ENCODE results near the gene AMD1.

AMD1 gene

GRCh38 chr6:110880651-110881050 is 6.1 kb downstream of the AMD1 start:
- peaks cover 30% of the 10 kb centered on the region; the same call in 1 of the 2 replicates for H3K4me1 ChIP-seq (ENCODE audit: insufficient read depth, low read length)
- H3K4me3 ChIP-seq (ENCODE audit: low read length) = peak overlapping the region; percentile 18; the same call in 1 of the 2 replicates
- no peaks in the 10 kb centered on the region for H3K36me3 ChIP-seq (ENCODE audit: insufficient read depth, low read depth, low read length)
- no peak overlapping the region for H3K9ac ChIP-seq (ENCODE audit: low read depth, low read length)
- H3K9me3 ChIP-seq (ENCODE audit: insufficient read depth, low read depth, low read length) = no peaks in the 10 kb centered on the region
- no peaks in the 10 kb centered on the region for H3K27me3 ChIP-seq (ENCODE audit: insufficient read depth, low read length)
- no peak overlapping the region for H3K27ac ChIP-seq (ENCODE audit: low read length)

GRCh38 chr6:110881546-110882273 is 7.1 kb downstream of the AMD1 start:
- Histone ChIP-seq H3K9ac (ENCODE audit: low read depth, low read length) (no peak overlapping the region), H3K4me3 (ENCODE audit: low read length) (no peak overlapping the region), H3K36me3 (ENCODE audit: insufficient read depth, low read depth, low read length) (no peaks in the 10 kb centered on the region), H3K27ac (ENCODE audit: low read length) (no peak overlapping the region), H3K27me3 (ENCODE audit: insufficient read depth, low read length) (no peaks in the 10 kb centered on the region), H3K4me1 (ENCODE audit: insufficient read depth, low read length) (peaks cover 31% of the 10 kb centered on the region; the same call in 1 of the 2 replicates), H3K9me3 (ENCODE audit: insufficient read depth, low read depth, low read length) (no peaks in the 10 kb centered on the region)

GRCh38 chr6:110882274-110882619 is 7.7 kb downstream of the AMD1 start:
- Histone ChIP-seq H3K4me3 (ENCODE audit: low read length) (no peak overlapping the region), H3K27me3 (ENCODE audit: insufficient read depth, low read length) (no peaks in the 10 kb centered on the region), H3K4me1 (ENCODE audit: insufficient read depth, low read length) (peaks cover 31% of the 10 kb centered on the region; the same call in 1 of the 2 replicates), H3K36me3 (ENCODE audit: insufficient read depth, low read depth, low read length) (no peaks in the 10 kb centered on the region), H3K9ac (ENCODE audit: low read depth, low read length) (no peak overlapping the region), H3K9me3 (ENCODE audit: insufficient read depth, low read depth, low read length) (no peaks in the 10 kb centered on the region), H3K27ac (ENCODE audit: low read length) (no peak overlapping the region)

- no peaks in the 10 kb centered on the region for H3K9me3 ChIP-seq (ENCODE audit: insufficient read depth, low read depth, low read length)
- H3K4me3 ChIP-seq (ENCODE audit: low read length) = no peak overlapping the region
- H3K27ac ChIP-seq (ENCODE audit: low read length) = no peak overlapping the region
- H3K27me3 ChIP-seq (ENCODE audit: insufficient read depth, low read length) = no peaks in the 10 kb centered on the region
- H3K9ac ChIP-seq (ENCODE audit: low read depth, low read length) = no peak overlapping the region
- 0 out of 2 replicates have a peak, but pooled peaks cover 4% of the 10 kb centered on the region for H3K36me3 ChIP-seq (ENCODE audit: insufficient read depth, low read depth, low read length)
- H3K4me1 ChIP-seq (ENCODE audit: insufficient read depth, low read length) = peaks cover 28% of the 10 kb centered on the region; the same call in 1 of the 2 replicates
Measured at GRCh38 chr6:110882824-110883554, 8.4 kb downstream of the AMD1 start.

- Histone ChIP-seq H3K27me3 (ENCODE audit: insufficient read depth, low read length) (no peaks in the 10 kb centered on the region), H3K9me3 (ENCODE audit: insufficient read depth, low read depth, low read length) (no peaks in the 10 kb centered on the region), H3K4me3 (ENCODE audit: low read length) (no peak overlapping the region), H3K4me1 (ENCODE audit: insufficient read depth, low read length) (peaks cover 21% of the 10 kb centered on the region; the same call in 1 of the 2 replicates), H3K36me3 (ENCODE audit: insufficient read depth, low read depth, low read length) (peaks cover 16% of the 10 kb centered on the region; the same call in 1 of the 2 replicates), H3K9ac (ENCODE audit: low read depth, low read length) (no peak overlapping the region), H3K27ac (ENCODE audit: low read length) (no peak overlapping the region)
Measured at GRCh38 chr6:110884321-110884720, 9.7 kb downstream of the AMD1 start.

- Histone ChIP-seq H3K36me3 (ENCODE audit: insufficient read depth, low read depth, low read length) (peaks cover 28% of the 10 kb centered on the region), H3K27me3 (ENCODE audit: insufficient read depth, low read length) (no peaks in the 10 kb centered on the region), H3K9ac (ENCODE audit: low read depth, low read length) (no peak overlapping the region), H3K27ac (ENCODE audit: low read length) (no peak overlapping the region), H3K4me3 (ENCODE audit: low read length) (no peak overlapping the region), H3K4me1 (ENCODE audit: insufficient read depth, low read length) (peaks cover 18% of the 10 kb centered on the region; the same call in 1 of the 2 replicates), H3K9me3 (ENCODE audit: insufficient read depth, low read depth, low read length) (no peaks in the 10 kb centered on the region)
Measured at GRCh38 chr6:110885526-110885925, 10.9 kb downstream of the AMD1 start.

GRCh38 chr6:110886555-110887167 is 12.1 kb downstream of the AMD1 start:
- Histone ChIP-seq H3K9me3 (ENCODE audit: insufficient read depth, low read depth, low read length) (no peaks in the 10 kb centered on the region), H3K4me3 (ENCODE audit: low read length) (no peak overlapping the region), H3K36me3 (ENCODE audit: insufficient read depth, low read depth, low read length) (peaks cover 39% of the 10 kb centered on the region), H3K9ac (ENCODE audit: low read depth, low read length) (no peak overlapping the region), H3K4me1 (ENCODE audit: insufficient read depth, low read length) (peaks cover 14% of the 10 kb centered on the region; the same call in 1 of the 2 replicates), H3K27me3 (ENCODE audit: insufficient read depth, low read length) (no peaks in the 10 kb centered on the region), H3K27ac (ENCODE audit: low read length) (no peak overlapping the region)

- H3K4me3 ChIP-seq (ENCODE audit: low read length) = no peak overlapping the region
- no peak overlapping the region for H3K27ac ChIP-seq (ENCODE audit: low read length)
- peaks cover 3% of the 10 kb centered on the region; the same call in 1 of the 2 replicates for H3K4me1 ChIP-seq (ENCODE audit: insufficient read depth, low read length)
- peaks cover 76% of the 10 kb centered on the region for H3K36me3 ChIP-seq (ENCODE audit: insufficient read depth, low read depth, low read length)
- H3K9ac ChIP-seq (ENCODE audit: low read depth, low read length) = no peak overlapping the region
- no peaks in the 10 kb centered on the region for H3K27me3 ChIP-seq (ENCODE audit: insufficient read depth, low read length)
- H3K9me3 ChIP-seq (ENCODE audit: insufficient read depth, low read depth, low read length) = no peaks in the 10 kb centered on the region
Measured at GRCh38 chr6:110890288-110890687, 15.7 kb downstream of the AMD1 start.

GRCh38 chr6:110895907-110896608 is 21.5 kb downstream of the AMD1 start:
- Histone ChIP-seq H3K9me3 (ENCODE audit: insufficient read depth, low read depth, low read length) (no peaks in the 10 kb centered on the region), H3K4me3 (ENCODE audit: low read length) (no peak overlapping the region), H3K36me3 (ENCODE audit: insufficient read depth, low read depth, low read length) (peaks cover 72% of the 10 kb centered on the region), H3K27me3 (ENCODE audit: insufficient read depth, low read length) (no peaks in the 10 kb centered on the region), H3K9ac (ENCODE audit: low read depth, low read length) (no peak overlapping the region), H3K4me1 (ENCODE audit: insufficient read depth, low read length) (no peaks in the 10 kb centered on the region), H3K27ac (ENCODE audit: low read length) (no peak overlapping the region)

- no peaks in the 10 kb centered on the region for H3K27me3 ChIP-seq (ENCODE audit: insufficient read depth, low read length)
- H3K4me1 ChIP-seq (ENCODE audit: insufficient read depth, low read length) = no peaks in the 10 kb centered on the region
- no peak overlapping the region for H3K4me3 ChIP-seq (ENCODE audit: low read length)
- H3K36me3 ChIP-seq (ENCODE audit: insufficient read depth, low read depth, low read length) = peaks cover 59% of the 10 kb centered on the region
- H3K9me3 ChIP-seq (ENCODE audit: insufficient read depth, low read depth, low read length) = no peaks in the 10 kb centered on the region
- H3K27ac ChIP-seq (ENCODE audit: low read length) = no peak overlapping the region
- no peak overlapping the region for H3K9ac ChIP-seq (ENCODE audit: low read depth, low read length)
Measured at GRCh38 chr6:110897433-110897832, 22.8 kb downstream of the AMD1 start.

- Histone ChIP-seq H3K36me3 (ENCODE audit: insufficient read depth, low read depth, low read length) (peaks cover 52% of the 10 kb centered on the region), H3K4me3 (ENCODE audit: low read length) (no peak overlapping the region), H3K27ac (ENCODE audit: low read length) (no peak overlapping the region), H3K27me3 (ENCODE audit: insufficient read depth, low read length) (no peaks in the 10 kb centered on the region), H3K9ac (ENCODE audit: low read depth, low read length) (no peak overlapping the region), H3K4me1 (ENCODE audit: insufficient read depth, low read length) (no peaks in the 10 kb centered on the region), H3K9me3 (ENCODE audit: insufficient read depth, low read depth, low read length) (peaks cover 2% of the 10 kb centered on the region; the same call in 1 of the 2 replicates)
Measured at GRCh38 chr6:110898111-110898510, 23.5 kb downstream of the AMD1 start.
